Right kidney (tissue), 1 donor: ENCODE measurements around the gene PNPLA2.
A peak's percentile ranks its signal among the peaks of the same experiment; 100 is the strongest.

Experiments used
- DNase-seq: peaks from one replicate; pipeline ENCODE4 v3.0.0-alpha.2; 2016

PNPLA2 gene

GRCh38 chr11:858053-858761, 39.5 kb downstream of the PNPLA2 start:
- DNase-seq, result no peak

GRCh38 chr11:858762-859339, 40.1 kb downstream of the PNPLA2 start:
- DNase-seq, result no peak

GRCh38 chr11:859394-860131, 40.8 kb downstream of the PNPLA2 start:
- peak; percentile 68 for DNase-seq

- no peak for DNase-seq
Measured at GRCh38 chr11:860234-861104, 41.8 kb downstream of the PNPLA2 start.

- DNase-seq, result no peak
Measured at GRCh38 chr11:861105-861479, 42.4 kb downstream of the PNPLA2 start.

GRCh38 chr11:862081-862661, 43.5 kb downstream of the PNPLA2 start:
- no peak for DNase-seq

GRCh38 chr11:862696-863022, 43.9 kb downstream of the PNPLA2 start:
- DNase-seq, result peak; percentile 69

- DNase-seq, result peak; percentile 66
Measured at GRCh38 chr11:863023-863909, 44.6 kb downstream of the PNPLA2 start.

GRCh38 chr11:863910-864827, 45.5 kb downstream of the PNPLA2 start:
- DNase-seq, result no peak

- no peak for DNase-seq
Measured at GRCh38 chr11:864898-865297, 46.2 kb downstream of the PNPLA2 start.

GRCh38 chr11:865462-866430, 47.0 kb downstream of the PNPLA2 start:
- DNase-seq, result no peak

- DNase-seq, result no peak
Measured at GRCh38 chr11:866481-866880, 47.8 kb downstream of the PNPLA2 start.

- no peak for DNase-seq
Measured at GRCh38 chr11:867856-868358, 49.2 kb downstream of the PNPLA2 start.

- DNase-seq, result no peak
Measured at GRCh38 chr11:868394-868793, 49.7 kb downstream of the PNPLA2 start.

- DNase-seq, result no peak
Measured at GRCh38 chr11:868802-869201, 50.1 kb downstream of the PNPLA2 start.

GRCh38 chr11:869399-870126, 50.8 kb downstream of the PNPLA2 start:
- DNase-seq, result no peak

- peak; percentile 65 for DNase-seq
Measured at GRCh38 chr11:870127-870413, 51.4 kb downstream of the PNPLA2 start.

GRCh38 chr11:870418-870817, 51.7 kb downstream of the PNPLA2 start:
- DNase-seq, result no peak
